ENCODE data around the gene GAD2. TPM values are rescaled to one million over a fixed set of nuclear protein-coding genes. Genes with fewer than 3 reads are reported as not detected.

Gene GAD2
- total and polyA plus RNA-seq, 2 experiments from 2014 or later, result 0.56 to 0.86 TPM

DNA sequence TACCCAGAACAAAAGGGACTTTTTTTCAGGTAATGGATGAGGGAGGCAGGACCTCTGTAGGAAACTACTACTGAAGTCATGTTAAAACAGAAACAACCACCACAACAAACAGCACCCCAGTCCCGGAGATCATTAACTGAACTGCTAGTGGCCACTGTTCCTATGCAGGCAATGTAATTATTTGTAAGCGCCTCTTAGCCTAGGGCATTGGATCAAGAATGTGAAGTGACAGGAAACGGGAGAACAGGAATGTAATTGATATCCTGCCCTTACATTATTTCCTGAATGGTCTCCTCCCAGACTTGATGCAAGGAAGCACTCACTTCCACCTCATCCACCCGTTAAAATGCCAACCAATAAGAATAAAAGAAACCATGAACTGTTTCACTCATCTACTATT, 16.7 kb upstream of the GAD2 start:
- no peak overlapping the region for H3K27ac Mint-ChIP-seq
- 0 out of 2 replicates have a peak overlapping the region, but pooled peaks have one; percentile 17 for H3K4me2 ChIP-seq
- H3K36me3 ChIP-seq (ENCODE audit: insufficient read depth), result no peaks in the 10 kb centered on the region
- no peaks in the 10 kb centered on the region for H4K20me1 ChIP-seq (replicated peaks; ENCODE audit: insufficient read depth)
- H3K36me3 Mint-ChIP-seq (ENCODE audit: low read depth), result no peaks in the 10 kb centered on the region
- peaks cover 13% of the 10 kb centered on the region for H3K4me1 ChIP-seq (ENCODE audit: insufficient read depth)
- H3K27ac ChIP-seq (ENCODE audit: low read depth), result no peak overlapping the region
- peaks cover 3% of the 10 kb centered on the region for H3K27me3 Mint-ChIP-seq (ENCODE audit: insufficient read depth, low read depth, poor library complexity)
- no peaks in the 10 kb centered on the region for H3K79me2 ChIP-seq (replicated peaks; ENCODE audit: insufficient read depth)
- no peaks in the 10 kb centered on the region for H3F3A ChIP-seq (replicated peaks; ENCODE audit: low read depth)
- DNase-seq (ENCODE audit: low spot score), result peak; percentile 47
- H3K9me2 ChIP-seq (ENCODE audit: insufficient read depth), result no peaks in the 10 kb centered on the region
- H3K9me3 Mint-ChIP-seq, result no peaks in the 10 kb centered on the region
- no peak overlapping the region for H2AFZ ChIP-seq
- TF ChIP-seq, protein P1, sequence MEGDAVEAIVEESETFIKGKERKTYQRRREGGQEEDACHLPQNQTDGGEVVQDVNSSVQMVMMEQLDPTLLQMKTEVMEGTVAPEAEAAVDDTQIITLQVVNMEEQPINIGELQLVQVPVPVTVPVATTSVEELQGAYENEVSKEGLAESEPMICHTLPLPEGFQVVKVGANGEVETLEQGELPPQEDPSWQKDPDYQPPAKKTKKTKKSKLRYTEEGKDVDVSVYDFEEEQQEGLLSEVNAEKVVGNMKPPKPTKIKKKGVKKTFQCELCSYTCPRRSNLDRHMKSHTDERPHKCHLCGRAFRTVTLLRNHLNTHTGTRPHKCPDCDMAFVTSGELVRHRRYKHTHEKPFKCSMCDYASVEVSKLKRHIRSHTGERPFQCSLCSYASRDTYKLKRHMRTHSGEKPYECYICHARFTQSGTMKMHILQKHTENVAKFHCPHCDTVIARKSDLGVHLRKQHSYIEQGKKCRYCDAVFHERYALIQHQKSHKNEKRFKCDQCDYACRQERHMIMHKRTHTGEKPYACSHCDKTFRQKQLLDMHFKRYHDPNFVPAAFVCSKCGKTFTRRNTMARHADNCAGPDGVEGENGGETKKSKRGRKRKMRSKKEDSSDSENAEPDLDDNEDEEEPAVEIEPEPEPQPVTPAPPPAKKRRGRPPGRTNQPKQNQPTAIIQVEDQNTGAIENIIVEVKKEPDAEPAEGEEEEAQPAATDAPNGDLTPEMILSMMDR (conservative IDR thresholded peaks at IDR 0.05; ENCODE audit: low read depth in 2 of 2), result no peak
- TF ChIP-seq CREB1 (CRISPR knock-in tag; IDR thresholded peaks at IDR 0.05; ENCODE audit: low read depth), result no peak
- TF ChIP-seq, protein P2, sequence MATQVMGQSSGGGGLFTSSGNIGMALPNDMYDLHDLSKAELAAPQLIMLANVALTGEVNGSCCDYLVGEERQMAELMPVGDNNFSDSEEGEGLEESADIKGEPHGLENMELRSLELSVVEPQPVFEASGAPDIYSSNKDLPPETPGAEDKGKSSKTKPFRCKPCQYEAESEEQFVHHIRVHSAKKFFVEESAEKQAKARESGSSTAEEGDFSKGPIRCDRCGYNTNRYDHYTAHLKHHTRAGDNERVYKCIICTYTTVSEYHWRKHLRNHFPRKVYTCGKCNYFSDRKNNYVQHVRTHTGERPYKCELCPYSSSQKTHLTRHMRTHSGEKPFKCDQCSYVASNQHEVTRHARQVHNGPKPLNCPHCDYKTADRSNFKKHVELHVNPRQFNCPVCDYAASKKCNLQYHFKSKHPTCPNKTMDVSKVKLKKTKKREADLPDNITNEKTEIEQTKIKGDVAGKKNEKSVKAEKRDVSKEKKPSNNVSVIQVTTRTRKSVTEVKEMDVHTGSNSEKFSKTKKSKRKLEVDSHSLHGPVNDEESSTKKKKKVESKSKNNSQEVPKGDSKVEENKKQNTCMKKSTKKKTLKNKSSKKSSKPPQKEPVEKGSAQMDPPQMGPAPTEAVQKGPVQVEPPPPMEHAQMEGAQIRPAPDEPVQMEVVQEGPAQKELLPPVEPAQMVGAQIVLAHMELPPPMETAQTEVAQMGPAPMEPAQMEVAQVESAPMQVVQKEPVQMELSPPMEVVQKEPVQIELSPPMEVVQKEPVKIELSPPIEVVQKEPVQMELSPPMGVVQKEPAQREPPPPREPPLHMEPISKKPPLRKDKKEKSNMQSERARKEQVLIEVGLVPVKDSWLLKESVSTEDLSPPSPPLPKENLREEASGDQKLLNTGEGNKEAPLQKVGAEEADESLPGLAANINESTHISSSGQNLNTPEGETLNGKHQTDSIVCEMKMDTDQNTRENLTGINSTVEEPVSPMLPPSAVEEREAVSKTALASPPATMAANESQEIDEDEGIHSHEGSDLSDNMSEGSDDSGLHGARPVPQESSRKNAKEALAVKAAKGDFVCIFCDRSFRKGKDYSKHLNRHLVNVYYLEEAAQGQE (IDR thresholded peaks at IDR 0.05; ENCODE audit: unreplicated experiment), result no peak
- TF ChIP-seq EZH2 (IDR thresholded peaks at IDR 0.05; ENCODE audit: low read depth, unreplicated experiment), result no peak
- TF ChIP-seq ZNF331 (CRISPR knock-in tag; IDR thresholded peaks at IDR 0.05; ENCODE audit: low read depth), result no peak
- TF ChIP-seq STAT1 (IDR thresholded peaks at IDR 0.05; ENCODE audit: unreplicated experiment), result no peak
- TF ChIP-seq EZH2phosphoT487 (IDR thresholded peaks at IDR 0.05; ENCODE audit: unreplicated experiment), result no peak
- TF ChIP-seq, protein P3, sequence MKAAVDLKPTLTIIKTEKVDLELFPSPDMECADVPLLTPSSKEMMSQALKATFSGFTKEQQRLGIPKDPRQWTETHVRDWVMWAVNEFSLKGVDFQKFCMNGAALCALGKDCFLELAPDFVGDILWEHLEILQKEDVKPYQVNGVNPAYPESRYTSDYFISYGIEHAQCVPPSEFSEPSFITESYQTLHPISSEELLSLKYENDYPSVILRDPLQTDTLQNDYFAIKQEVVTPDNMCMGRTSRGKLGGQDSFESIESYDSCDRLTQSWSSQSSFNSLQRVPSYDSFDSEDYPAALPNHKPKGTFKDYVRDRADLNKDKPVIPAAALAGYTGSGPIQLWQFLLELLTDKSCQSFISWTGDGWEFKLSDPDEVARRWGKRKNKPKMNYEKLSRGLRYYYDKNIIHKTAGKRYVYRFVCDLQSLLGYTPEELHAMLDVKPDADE (IDR thresholded peaks at IDR 0.05), result no peak
- no peak for TF ChIP-seq JUNB (IDR thresholded peaks at IDR 0.05; ENCODE audit: unreplicated experiment)
- no peak for TF ChIP-seq NANOG (IDR thresholded peaks at IDR 0.05; ENCODE audit: borderline replicate concordance)
- TF ChIP-seq, protein P4, sequence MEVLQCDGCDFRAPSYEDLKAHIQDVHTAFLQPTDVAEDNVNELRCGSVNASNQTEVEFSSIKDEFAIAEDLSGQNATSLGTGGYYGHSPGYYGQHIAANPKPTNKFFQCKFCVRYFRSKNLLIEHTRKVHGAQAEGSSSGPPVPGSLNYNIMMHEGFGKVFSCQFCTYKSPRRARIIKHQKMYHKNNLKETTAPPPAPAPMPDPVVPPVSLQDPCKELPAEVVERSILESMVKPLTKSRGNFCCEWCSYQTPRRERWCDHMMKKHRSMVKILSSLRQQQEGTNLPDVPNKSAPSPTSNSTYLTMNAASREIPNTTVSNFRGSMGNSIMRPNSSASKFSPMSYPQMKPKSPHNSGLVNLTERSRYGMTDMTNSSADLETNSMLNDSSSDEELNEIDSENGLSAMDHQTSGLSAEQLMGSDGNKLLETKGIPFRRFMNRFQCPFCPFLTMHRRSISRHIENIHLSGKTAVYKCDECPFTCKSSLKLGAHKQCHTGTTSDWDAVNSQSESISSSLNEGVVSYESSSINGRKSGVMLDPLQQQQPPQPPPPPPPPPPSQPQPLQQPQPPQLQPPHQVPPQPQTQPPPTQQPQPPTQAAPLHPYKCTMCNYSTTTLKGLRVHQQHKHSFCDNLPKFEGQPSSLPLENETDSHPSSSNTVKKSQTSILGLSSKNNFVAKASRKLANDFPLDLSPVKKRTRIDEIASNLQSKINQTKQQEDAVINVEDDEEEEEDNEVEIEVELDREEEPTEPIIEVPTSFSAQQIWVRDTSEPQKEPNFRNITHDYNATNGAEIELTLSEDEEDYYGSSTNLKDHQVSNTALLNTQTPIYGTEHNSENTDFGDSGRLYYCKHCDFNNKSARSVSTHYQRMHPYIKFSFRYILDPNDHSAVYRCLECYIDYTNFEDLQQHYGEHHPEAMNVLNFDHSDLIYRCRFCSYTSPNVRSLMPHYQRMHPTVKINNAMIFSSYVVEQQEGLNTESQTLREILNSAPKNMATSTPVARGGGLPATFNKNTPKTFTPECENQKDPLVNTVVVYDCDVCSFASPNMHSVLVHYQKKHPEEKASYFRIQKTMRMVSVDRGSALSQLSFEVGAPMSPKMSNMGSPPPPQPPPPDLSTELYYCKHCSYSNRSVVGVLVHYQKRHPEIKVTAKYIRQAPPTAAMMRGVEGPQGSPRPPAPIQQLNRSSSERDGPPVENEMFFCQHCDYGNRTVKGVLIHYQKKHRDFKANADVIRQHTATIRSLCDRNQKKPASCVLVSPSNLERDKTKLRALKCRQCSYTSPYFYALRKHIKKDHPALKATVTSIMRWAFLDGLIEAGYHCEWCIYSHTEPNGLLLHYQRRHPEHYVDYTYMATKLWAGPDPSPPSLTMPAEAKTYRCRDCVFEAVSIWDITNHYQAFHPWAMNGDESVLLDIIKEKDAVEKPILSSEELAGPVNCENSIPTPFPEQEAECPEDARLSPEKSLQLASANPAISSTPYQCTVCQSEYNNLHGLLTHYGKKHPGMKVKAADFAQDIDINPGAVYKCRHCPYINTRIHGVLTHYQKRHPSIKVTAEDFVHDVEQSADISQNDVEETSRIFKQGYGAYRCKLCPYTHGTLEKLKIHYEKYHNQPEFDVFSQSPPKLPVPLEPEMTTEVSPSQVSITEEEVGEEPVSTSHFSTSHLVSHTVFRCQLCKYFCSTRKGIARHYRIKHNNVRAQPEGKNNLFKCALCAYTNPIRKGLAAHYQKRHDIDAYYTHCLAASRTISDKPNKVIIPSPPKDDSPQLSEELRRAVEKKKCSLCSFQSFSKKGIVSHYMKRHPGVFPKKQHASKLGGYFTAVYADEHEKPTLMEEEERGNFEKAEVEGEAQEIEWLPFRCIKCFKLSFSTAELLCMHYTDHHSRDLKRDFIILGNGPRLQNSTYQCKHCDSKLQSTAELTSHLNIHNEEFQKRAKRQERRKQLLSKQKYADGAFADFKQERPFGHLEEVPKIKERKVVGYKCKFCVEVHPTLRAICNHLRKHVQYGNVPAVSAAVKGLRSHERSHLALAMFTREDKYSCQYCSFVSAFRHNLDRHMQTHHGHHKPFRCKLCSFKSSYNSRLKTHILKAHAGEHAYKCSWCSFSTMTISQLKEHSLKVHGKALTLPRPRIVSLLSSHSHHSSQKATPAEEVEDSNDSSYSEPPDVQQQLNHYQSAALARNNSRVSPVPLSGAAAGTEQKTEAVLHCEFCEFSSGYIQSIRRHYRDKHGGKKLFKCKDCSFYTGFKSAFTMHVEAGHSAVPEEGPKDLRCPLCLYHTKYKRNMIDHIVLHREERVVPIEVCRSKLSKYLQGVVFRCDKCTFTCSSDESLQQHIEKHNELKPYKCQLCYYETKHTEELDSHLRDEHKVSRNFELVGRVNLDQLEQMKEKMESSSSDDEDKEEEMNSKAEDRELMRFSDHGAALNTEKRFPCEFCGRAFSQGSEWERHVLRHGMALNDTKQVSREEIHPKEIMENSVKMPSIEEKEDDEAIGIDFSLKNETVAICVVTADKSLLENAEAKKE (CRISPR knock-in tag; IDR thresholded peaks at IDR 0.05), result no peak
- TF ChIP-seq POLR2AphosphoS5 (IDR thresholded peaks at IDR 0.05; ENCODE audit: low read depth), result no peak
- TF ChIP-seq ZNF114 (CRISPR knock-in tag; IDR thresholded peaks at IDR 0.05), result no peak
- no peak for ATAC-seq
- no peak overlapping the region for H3K4me3 Mint-ChIP-seq
- peaks cover 14% of the 10 kb centered on the region; the same call in 2 of the 3 replicates for H3K4me1 Mint-ChIP-seq
- H3K27me3 ChIP-seq (ENCODE audit: insufficient read depth), result no peaks in the 10 kb centered on the region
- H3K4me3 ChIP-seq, result no peak overlapping the region

All from GM23338 (cell line).